Activated CD4-positive, alpha-beta T cell treated with anti-CD3 and anti-CD28 coated beads, Interleukin-2, amount 50 U/mL, for 24 hours (primary cell): ENCODE measurements around the gene ADAMTS13.

Source experiments
- DNase-seq, 2 donors: peaks; one replicate each; pipeline ENCODE4 v3.0.0-alpha.2; 2020; ENCODE audit warnings: low read depth in 1 of 2, low spot score in 1 of 2

The ADAMTS13 gene

GRCh38 chr9:133505901-133506652, 83.9 kb downstream of the ADAMTS13 start:
- no peak for DNase-seq

- no peak for DNase-seq
These were observed 84.5 kb downstream of the ADAMTS13 start for GRCh38 chr9:133506653-133507038.

GRCh38 chr9:133507246-133507965, 85.2 kb downstream of the ADAMTS13 start:
- no peak for DNase-seq

DNA sequence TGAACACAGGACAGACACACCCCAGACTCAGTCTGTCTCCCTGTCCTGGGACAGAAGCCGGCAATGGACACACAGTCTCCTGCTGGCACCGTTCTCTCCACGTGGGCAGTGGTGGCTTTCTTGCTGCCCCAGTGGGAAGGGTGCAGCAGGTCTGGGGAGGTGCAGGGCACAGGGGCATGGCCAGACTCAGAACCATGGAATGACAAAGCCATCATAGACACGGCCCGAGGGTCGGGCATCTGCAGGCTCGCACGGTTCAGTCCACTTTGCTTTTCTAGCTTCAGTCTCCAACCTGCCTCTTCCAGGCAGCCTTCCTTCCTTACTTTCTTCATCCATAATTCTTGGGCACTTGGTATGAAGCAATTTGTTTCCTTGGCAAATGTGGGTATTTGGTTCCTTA, 85.9 kb downstream of the ADAMTS13 start:
- DNase-seq: no peak
